Measurements from ENCODE around the gene ESRRG.

Gene ESRRG

DNA sequence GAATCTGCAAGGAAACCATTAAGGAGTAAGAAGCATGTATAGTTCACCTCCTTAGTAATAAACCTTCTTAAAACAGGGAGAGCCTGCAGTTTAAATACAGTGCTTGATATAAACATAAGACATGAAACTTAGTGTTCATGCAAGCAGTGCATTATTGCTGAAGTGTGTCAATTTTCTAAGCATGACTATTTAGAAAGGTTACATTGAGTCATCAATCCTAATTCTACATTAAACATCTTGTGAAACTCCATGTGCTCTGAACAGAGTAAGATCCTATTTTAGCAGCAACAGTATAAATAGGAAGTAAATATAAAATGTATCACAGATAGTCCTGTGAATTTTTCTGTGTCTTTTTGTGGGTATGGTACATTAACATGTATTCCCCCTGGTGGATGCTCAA lies 135.5 kb downstream of the ESRRG start:
- Histone ChIP-seq H3K36me3 (ENCODE audit: control insufficient read depth in 1 of 2, insufficient read depth in 2 of 2, low read length in 2 of 2) (no peaks in the 10 kb centered on the region), H3K27ac (ENCODE audit: low read depth, low read length) (no peak overlapping the region), H3K9ac (ENCODE audit: low read depth in 1 of 2, low read length in 2 of 2) (no peak overlapping the region), H3K27me3 (ENCODE audit: control insufficient read depth in 1 of 2, insufficient read depth in 2 of 2, low read length in 2 of 2) (no peaks in the 10 kb centered on the region), H3K4me3 (ENCODE audit: low read depth in 1 of 2, low read length in 2 of 2) (no peak overlapping the region), H3K9me3 (ENCODE audit: control insufficient read depth in 1 of 2, low read length in 2 of 2) (no peaks in the 10 kb centered on the region), H3K4me1 (ENCODE audit: control insufficient read depth in 1 of 2, insufficient read depth in 2 of 2, low read length in 2 of 2) (no peaks in the 10 kb centered on the region)

DNA sequence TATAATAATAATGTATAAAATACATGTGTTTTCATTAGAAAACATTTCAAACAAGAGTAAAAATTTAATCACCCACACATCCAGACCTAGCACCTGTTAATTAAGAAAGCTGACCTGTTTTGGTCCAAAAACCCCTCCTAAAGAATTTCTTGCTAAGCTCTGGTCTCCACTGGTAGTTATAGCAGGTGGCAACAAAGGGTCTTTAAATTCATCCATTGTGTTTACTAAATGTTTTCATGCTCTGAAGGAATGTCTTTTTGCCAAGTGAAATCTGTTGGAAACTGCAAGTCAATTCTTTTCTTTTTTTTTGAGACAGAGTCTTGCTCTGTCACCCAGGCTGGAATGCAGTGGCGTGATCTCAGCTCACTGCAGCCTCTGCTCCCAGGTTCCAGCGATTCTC lies 141.1 kb downstream of the ESRRG start:
- H3K36me3 ChIP-seq (ENCODE audit: control insufficient read depth in 1 of 2, insufficient read depth in 2 of 2, low read length in 2 of 2): no peaks in the 10 kb centered on the region
- H3K9ac ChIP-seq (ENCODE audit: low read depth in 1 of 2, low read length in 2 of 2): no peak overlapping the region
- no peak overlapping the region for H3K27ac ChIP-seq (ENCODE audit: low read depth, low read length)
- H3K9me3 ChIP-seq (ENCODE audit: control insufficient read depth in 1 of 2, low read length in 2 of 2): no peaks in the 10 kb centered on the region
- H3K4me3 ChIP-seq (ENCODE audit: low read depth in 1 of 2, low read length in 2 of 2): no peak overlapping the region
- H3K27me3 ChIP-seq (ENCODE audit: control insufficient read depth in 1 of 2, insufficient read depth in 2 of 2, low read length in 2 of 2): no peaks in the 10 kb centered on the region
- H3K4me1 ChIP-seq (ENCODE audit: control insufficient read depth in 1 of 2, insufficient read depth in 2 of 2, low read length in 2 of 2): no peaks in the 10 kb centered on the region

DNA sequence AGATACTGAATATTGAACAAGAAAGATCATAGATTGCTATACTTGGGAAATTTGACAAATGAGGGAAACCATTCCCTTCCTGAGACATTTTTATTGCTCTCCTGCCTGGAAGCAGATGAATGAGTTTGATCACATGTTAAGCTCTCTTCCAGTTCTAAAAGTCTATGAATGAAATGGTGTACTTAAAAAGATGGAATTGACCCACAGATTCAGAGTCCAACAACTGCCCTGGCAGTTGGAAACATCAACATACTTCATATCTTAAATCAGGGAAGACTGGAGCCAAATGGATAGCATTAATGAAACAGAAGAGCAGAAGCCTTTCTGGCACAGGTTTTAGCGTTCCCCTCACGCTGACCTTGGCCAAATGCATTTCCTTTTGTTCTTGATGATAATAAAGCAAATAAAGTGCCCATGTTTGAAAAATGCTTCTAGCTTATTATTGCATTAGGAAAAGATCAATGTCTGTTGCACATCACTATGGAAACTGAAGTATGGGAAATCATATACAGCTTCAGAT lies 142.6 kb downstream of the ESRRG start:
- no peak overlapping the region for H3K27ac ChIP-seq (ENCODE audit: low read depth, low read length)
- H3K36me3 ChIP-seq (ENCODE audit: control insufficient read depth in 1 of 2, insufficient read depth in 2 of 2, low read length in 2 of 2): no peaks in the 10 kb centered on the region
- H3K27me3 ChIP-seq (ENCODE audit: control insufficient read depth in 1 of 2, insufficient read depth in 2 of 2, low read length in 2 of 2): no peaks in the 10 kb centered on the region
- H3K4me3 ChIP-seq (ENCODE audit: low read depth in 1 of 2, low read length in 2 of 2): no peak overlapping the region
- no peak overlapping the region for H3K9ac ChIP-seq (ENCODE audit: low read depth in 1 of 2, low read length in 2 of 2)
- no peaks in the 10 kb centered on the region for H3K4me1 ChIP-seq (ENCODE audit: control insufficient read depth in 1 of 2, insufficient read depth in 2 of 2, low read length in 2 of 2)
- H3K9me3 ChIP-seq (ENCODE audit: control insufficient read depth in 1 of 2, low read length in 2 of 2): no peaks in the 10 kb centered on the region

DNA sequence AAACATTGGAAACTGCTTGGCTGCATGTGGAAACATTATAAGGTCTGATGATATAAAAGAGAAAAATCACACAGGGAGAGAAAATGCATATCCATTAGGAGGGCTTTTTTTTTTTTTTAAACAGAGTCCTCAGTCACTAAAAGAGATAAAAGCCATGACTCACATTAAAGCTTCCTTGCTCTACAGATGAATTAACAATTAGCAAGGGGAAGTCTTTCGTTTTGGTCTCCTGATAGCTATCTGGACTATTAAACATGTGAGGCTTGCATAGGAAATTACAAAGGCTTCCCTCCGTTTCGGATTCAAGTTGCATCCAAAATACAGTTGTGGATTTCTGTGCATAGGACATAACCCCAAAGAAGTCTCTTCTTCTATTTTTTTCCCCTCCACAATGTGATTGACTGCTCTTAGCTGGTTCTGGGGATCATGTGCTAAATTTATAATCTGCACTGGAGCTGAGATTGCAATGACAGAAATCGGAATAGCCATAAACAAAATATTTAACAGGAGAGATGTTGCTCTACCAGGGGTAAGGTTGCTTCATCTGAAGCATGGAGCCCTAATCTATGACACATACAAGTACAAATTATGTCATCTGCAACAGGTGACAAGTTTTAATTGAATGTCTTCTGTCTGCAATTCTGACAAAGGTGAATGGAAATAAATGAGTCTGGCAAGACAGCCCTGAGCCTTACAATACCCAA lies 146.8 kb downstream of the ESRRG start:
- H3K4me1 ChIP-seq (ENCODE audit: control insufficient read depth in 1 of 2, insufficient read depth in 2 of 2, low read length in 2 of 2): no peaks in the 10 kb centered on the region
- H3K36me3 ChIP-seq (ENCODE audit: control insufficient read depth in 1 of 2, insufficient read depth in 2 of 2, low read length in 2 of 2): no peaks in the 10 kb centered on the region
- H3K9me3 ChIP-seq (ENCODE audit: control insufficient read depth in 1 of 2, low read length in 2 of 2): no peaks in the 10 kb centered on the region
- H3K27me3 ChIP-seq (ENCODE audit: control insufficient read depth in 1 of 2, insufficient read depth in 2 of 2, low read length in 2 of 2): no peaks in the 10 kb centered on the region
- H3K27ac ChIP-seq (ENCODE audit: low read depth, low read length): no peak overlapping the region
- H3K4me3 ChIP-seq (ENCODE audit: low read depth in 1 of 2, low read length in 2 of 2): no peak overlapping the region
- no peak overlapping the region for H3K9ac ChIP-seq (ENCODE audit: low read depth in 1 of 2, low read length in 2 of 2)

DNA sequence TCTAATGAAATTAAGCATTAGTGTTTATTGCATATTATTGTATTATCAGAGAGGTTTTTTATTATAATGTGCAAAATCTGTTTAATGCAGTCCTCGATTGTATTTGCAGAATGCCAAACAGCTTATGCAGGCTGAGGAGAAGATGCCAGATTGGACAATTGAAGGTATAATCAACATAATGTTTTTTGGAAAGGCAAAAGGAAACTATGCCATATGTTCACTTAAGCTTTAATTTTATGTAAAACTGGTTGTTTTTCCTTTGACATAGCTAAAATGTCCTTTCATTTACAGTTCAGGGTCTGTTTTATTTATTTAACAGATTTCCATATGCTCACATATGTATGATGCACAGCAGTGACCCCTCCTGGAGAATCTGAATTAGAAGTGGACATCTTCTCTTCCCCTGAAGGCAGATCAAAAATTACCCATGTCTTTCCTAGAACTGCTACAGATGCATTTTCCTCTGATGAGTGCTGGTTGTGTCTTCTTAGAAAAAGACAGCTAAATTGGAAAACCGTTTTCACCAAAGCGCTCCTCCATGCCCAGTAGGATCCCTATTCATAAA lies 156.5 kb downstream of the ESRRG start:
- Histone ChIP-seq H3K9ac (ENCODE audit: low read depth in 1 of 2, low read length in 2 of 2) (no peak overlapping the region), H3K9me3 (ENCODE audit: control insufficient read depth in 1 of 2, low read length in 2 of 2) (no peaks in the 10 kb centered on the region), H3K27ac (ENCODE audit: low read depth, low read length) (no peak overlapping the region), H3K4me3 (ENCODE audit: low read depth in 1 of 2, low read length in 2 of 2) (no peak overlapping the region), H3K4me1 (ENCODE audit: control insufficient read depth in 1 of 2, insufficient read depth in 2 of 2, low read length in 2 of 2) (no peaks in the 10 kb centered on the region), H3K36me3 (ENCODE audit: control insufficient read depth in 1 of 2, insufficient read depth in 2 of 2, low read length in 2 of 2) (no peaks in the 10 kb centered on the region), H3K27me3 (ENCODE audit: control insufficient read depth in 1 of 2, insufficient read depth in 2 of 2, low read length in 2 of 2) (no peaks in the 10 kb centered on the region)

DNA sequence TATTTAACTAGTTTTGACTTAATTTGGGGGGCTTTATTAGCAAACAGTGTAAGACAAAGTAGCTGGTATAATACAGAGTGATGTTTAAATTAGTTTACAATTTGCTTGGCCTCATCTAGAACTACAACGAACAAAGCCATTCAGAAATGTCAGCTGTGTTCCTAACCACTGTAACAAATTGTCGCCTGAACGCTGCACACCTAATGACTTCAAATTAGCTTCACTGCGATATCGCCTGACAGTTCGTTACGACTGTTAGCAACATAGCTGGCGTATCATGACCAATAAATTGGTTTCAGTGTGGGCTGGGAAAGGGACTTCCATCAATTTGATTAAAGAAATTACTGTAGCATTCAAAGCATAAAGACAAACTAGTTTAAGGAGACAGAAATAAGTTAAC lies 160.1 kb downstream of the ESRRG start:
- Histone ChIP-seq H3K4me3 (ENCODE audit: low read depth in 1 of 2, low read length in 2 of 2) (no peak overlapping the region), H3K4me1 (ENCODE audit: control insufficient read depth in 1 of 2, insufficient read depth in 2 of 2, low read length in 2 of 2) (no peaks in the 10 kb centered on the region), H3K27me3 (ENCODE audit: control insufficient read depth in 1 of 2, insufficient read depth in 2 of 2, low read length in 2 of 2) (no peaks in the 10 kb centered on the region), H3K36me3 (ENCODE audit: control insufficient read depth in 1 of 2, insufficient read depth in 2 of 2, low read length in 2 of 2) (no peaks in the 10 kb centered on the region), H3K9me3 (ENCODE audit: control insufficient read depth in 1 of 2, low read length in 2 of 2) (no peaks in the 10 kb centered on the region), H3K27ac (ENCODE audit: low read depth, low read length) (no peak overlapping the region), H3K9ac (ENCODE audit: low read depth in 1 of 2, low read length in 2 of 2) (no peak overlapping the region)

DNA sequence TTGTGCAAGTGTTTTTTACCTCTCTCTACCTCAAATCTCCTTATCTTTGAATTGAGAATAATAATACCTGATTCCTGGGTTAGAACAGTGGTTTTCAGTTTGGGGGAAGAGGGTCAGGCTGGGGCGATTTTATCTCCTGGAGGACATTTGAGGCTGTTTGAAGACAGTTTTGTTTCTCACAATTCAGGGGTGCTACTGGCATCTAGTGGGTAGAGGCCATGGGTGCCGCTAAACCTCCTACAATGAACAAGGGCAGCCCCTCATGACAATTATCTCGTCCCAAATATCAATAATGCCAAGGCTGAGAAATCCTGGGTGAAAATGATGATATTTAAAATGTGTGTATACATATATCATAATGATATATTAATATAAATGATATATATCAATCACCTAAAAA lies 160.8 kb downstream of the ESRRG start:
- Histone ChIP-seq H3K27ac (ENCODE audit: low read depth, low read length) (no peak overlapping the region), H3K4me3 (ENCODE audit: low read depth in 1 of 2, low read length in 2 of 2) (no peak overlapping the region), H3K9me3 (ENCODE audit: control insufficient read depth in 1 of 2, low read length in 2 of 2) (no peaks in the 10 kb centered on the region), H3K9ac (ENCODE audit: low read depth in 1 of 2, low read length in 2 of 2) (no peak overlapping the region), H3K4me1 (ENCODE audit: control insufficient read depth in 1 of 2, insufficient read depth in 2 of 2, low read length in 2 of 2) (no peaks in the 10 kb centered on the region), H3K27me3 (ENCODE audit: control insufficient read depth in 1 of 2, insufficient read depth in 2 of 2, low read length in 2 of 2) (no peaks in the 10 kb centered on the region), H3K36me3 (ENCODE audit: control insufficient read depth in 1 of 2, insufficient read depth in 2 of 2, low read length in 2 of 2) (no peaks in the 10 kb centered on the region)

DNA sequence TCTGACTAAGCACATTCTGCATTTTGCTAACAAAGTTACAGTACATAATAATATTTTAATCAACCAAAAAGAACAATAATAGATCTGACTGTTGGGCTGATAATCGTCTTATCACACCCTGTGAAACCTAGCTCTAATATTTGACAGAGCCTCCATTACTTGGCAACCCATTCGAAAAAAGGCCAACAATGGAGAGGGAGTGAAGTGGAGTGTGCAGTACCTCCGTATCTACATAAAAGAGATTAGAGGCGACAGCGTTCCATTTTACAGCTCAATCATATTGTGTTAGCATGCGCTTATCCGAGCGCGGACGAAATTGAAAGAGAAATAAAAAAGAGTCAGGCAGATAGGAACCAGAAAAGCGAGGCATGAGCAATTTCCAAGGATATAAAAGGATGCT lies 162.7 kb downstream of the ESRRG start:
- H3K27ac ChIP-seq (ENCODE audit: low read depth, low read length): no peak overlapping the region
- H3K4me1 ChIP-seq (ENCODE audit: control insufficient read depth in 1 of 2, insufficient read depth in 2 of 2, low read length in 2 of 2): no peaks in the 10 kb centered on the region
- no peaks in the 10 kb centered on the region for H3K9me3 ChIP-seq (ENCODE audit: control insufficient read depth in 1 of 2, low read length in 2 of 2)
- H3K4me3 ChIP-seq (ENCODE audit: low read depth in 1 of 2, low read length in 2 of 2): peak overlapping the region in 1 of 2 donors; percentile 44
- H3K36me3 ChIP-seq (ENCODE audit: control insufficient read depth in 1 of 2, insufficient read depth in 2 of 2, low read length in 2 of 2): no peaks in the 10 kb centered on the region
- no peaks in the 10 kb centered on the region for H3K27me3 ChIP-seq (ENCODE audit: control insufficient read depth in 1 of 2, insufficient read depth in 2 of 2, low read length in 2 of 2)
- H3K9ac ChIP-seq (ENCODE audit: low read depth in 1 of 2, low read length in 2 of 2): no peak overlapping the region

DNA sequence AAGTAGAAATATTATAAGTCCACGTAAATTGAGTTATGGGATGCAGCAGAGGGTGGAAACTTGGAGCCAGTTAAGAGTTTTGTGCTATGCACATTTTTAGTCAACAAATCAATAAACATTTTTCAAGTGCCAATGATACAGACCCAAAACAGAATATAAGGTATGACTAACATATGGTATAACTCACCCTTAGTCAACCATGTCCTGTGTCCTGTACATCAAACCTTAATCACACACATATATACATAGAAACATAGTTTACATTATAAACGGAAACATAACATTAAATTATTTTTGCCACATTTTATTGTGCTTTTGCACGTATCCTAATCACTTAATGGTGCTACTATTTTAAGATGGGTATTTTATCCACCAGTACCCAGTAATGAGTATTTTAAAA lies 163.9 kb downstream of the ESRRG start:
- H3K4me1 ChIP-seq (ENCODE audit: control insufficient read depth in 1 of 2, insufficient read depth in 2 of 2, low read length in 2 of 2): no peaks in the 10 kb centered on the region
- H3K4me3 ChIP-seq (ENCODE audit: low read depth in 1 of 2, low read length in 2 of 2): no peak overlapping the region
- no peak overlapping the region for H3K9ac ChIP-seq (ENCODE audit: low read depth in 1 of 2, low read length in 2 of 2)
- no peaks in the 10 kb centered on the region for H3K9me3 ChIP-seq (ENCODE audit: control insufficient read depth in 1 of 2, low read length in 2 of 2)
- H3K36me3 ChIP-seq (ENCODE audit: control insufficient read depth in 1 of 2, insufficient read depth in 2 of 2, low read length in 2 of 2): no peaks in the 10 kb centered on the region
- no peaks in the 10 kb centered on the region for H3K27me3 ChIP-seq (ENCODE audit: control insufficient read depth in 1 of 2, insufficient read depth in 2 of 2, low read length in 2 of 2)
- no peak overlapping the region for H3K27ac ChIP-seq (ENCODE audit: low read depth, low read length)

DNA sequence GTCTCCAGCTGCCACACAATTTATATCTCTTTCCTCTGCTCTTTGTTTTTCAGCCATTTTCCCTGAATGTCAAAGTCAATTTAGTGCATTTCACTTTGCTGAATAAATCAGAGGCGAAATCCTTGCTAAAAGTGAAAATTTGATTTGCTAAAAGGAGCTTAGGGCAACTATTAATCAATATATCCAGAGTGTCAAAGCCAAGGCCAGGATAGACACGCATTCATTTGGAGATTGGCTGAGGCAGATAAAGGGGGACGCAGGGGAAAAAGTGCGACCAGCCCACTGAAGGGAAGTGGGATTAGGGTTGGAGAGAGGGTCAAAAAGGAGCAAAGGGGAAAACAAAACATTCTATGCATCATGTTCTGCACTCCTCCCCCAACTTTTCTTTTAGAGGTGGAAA lies 167.6 kb downstream of the ESRRG start:
- Histone ChIP-seq H3K27ac (ENCODE audit: low read depth, low read length) (no peak overlapping the region), H3K27me3 (ENCODE audit: control insufficient read depth in 1 of 2, insufficient read depth in 2 of 2, low read length in 2 of 2) (no peaks in the 10 kb centered on the region), H3K4me3 (ENCODE audit: low read depth in 1 of 2, low read length in 2 of 2) (no peak overlapping the region), H3K4me1 (ENCODE audit: control insufficient read depth in 1 of 2, insufficient read depth in 2 of 2, low read length in 2 of 2) (no peaks in the 10 kb centered on the region), H3K9me3 (ENCODE audit: control insufficient read depth in 1 of 2, low read length in 2 of 2) (no peaks in the 10 kb centered on the region), H3K9ac (ENCODE audit: low read depth in 1 of 2, low read length in 2 of 2) (no peak overlapping the region), H3K36me3 (ENCODE audit: control insufficient read depth in 1 of 2, insufficient read depth in 2 of 2, low read length in 2 of 2) (no peaks in the 10 kb centered on the region)

All from duodenal mucosa (tissue), 2 donors.